ENCODE measurements around the gene ADAD2.

DNA sequence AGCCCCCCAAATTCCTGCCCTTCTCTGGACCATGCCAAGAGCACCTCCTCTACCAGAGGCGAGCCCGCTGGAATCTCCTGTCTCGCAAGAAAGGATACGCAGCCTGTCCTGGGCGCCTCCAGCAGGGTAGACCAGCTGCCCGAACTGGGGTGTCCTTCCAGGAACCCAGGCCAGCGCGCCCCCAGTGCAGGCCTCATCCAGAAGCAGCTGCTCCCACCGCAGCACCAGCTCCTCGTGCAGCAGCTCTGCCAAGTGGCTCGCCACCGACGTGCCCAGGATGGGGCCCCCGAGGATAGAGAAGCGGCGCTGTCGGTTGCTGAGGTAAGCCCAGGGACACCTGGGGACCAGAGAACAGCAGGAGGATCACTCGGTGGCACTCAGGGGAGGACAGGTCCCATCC lies 8.9 kb upstream of the ADAD2 start:
- TF ChIP-seq, protein P1, sequence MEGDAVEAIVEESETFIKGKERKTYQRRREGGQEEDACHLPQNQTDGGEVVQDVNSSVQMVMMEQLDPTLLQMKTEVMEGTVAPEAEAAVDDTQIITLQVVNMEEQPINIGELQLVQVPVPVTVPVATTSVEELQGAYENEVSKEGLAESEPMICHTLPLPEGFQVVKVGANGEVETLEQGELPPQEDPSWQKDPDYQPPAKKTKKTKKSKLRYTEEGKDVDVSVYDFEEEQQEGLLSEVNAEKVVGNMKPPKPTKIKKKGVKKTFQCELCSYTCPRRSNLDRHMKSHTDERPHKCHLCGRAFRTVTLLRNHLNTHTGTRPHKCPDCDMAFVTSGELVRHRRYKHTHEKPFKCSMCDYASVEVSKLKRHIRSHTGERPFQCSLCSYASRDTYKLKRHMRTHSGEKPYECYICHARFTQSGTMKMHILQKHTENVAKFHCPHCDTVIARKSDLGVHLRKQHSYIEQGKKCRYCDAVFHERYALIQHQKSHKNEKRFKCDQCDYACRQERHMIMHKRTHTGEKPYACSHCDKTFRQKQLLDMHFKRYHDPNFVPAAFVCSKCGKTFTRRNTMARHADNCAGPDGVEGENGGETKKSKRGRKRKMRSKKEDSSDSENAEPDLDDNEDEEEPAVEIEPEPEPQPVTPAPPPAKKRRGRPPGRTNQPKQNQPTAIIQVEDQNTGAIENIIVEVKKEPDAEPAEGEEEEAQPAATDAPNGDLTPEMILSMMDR (IDR thresholded peaks at IDR 0.05; ENCODE audit: low read length) = no peak
- TF ChIP-seq EZH2 (optimal IDR thresholded peaks at IDR 0.05; ENCODE audit: low read depth, low read length) = no peak
- TF ChIP-seq EZH2phosphoT487 (IDR thresholded peaks at IDR 0.05; ENCODE audit: low read length) = no peak

Measured in MM.1S (cell line).